Skin of body (tissue), 2 donors: ENCODE results near the gene PLEKHG4B. TPM values are rescaled to one million over a fixed set of nuclear protein-coding genes. Genes with fewer than 3 reads are reported as not detected.
A peak's percentile ranks its signal among the peaks of the same experiment; 100 is the strongest.
"Not testable (repeated sequence)": the region's sequence is repeated elsewhere in the genome, so short reads cannot be mapped to it uniquely, and the experiment has no call there.

Experiments used
- DNase-seq: peaks from one replicate; lab custom pipeline; 2025; lab: John Stamatoyannopoulos, UW
- total RNA-seq: library from RNA; depleted of rRNA; stranded (reverse); fragments of >200 nt; gene quantifications from one replicate; pipeline ENCODE4 v1.2.3, GENCODE V29; 2014

Gene PLEKHG4B, protein sequence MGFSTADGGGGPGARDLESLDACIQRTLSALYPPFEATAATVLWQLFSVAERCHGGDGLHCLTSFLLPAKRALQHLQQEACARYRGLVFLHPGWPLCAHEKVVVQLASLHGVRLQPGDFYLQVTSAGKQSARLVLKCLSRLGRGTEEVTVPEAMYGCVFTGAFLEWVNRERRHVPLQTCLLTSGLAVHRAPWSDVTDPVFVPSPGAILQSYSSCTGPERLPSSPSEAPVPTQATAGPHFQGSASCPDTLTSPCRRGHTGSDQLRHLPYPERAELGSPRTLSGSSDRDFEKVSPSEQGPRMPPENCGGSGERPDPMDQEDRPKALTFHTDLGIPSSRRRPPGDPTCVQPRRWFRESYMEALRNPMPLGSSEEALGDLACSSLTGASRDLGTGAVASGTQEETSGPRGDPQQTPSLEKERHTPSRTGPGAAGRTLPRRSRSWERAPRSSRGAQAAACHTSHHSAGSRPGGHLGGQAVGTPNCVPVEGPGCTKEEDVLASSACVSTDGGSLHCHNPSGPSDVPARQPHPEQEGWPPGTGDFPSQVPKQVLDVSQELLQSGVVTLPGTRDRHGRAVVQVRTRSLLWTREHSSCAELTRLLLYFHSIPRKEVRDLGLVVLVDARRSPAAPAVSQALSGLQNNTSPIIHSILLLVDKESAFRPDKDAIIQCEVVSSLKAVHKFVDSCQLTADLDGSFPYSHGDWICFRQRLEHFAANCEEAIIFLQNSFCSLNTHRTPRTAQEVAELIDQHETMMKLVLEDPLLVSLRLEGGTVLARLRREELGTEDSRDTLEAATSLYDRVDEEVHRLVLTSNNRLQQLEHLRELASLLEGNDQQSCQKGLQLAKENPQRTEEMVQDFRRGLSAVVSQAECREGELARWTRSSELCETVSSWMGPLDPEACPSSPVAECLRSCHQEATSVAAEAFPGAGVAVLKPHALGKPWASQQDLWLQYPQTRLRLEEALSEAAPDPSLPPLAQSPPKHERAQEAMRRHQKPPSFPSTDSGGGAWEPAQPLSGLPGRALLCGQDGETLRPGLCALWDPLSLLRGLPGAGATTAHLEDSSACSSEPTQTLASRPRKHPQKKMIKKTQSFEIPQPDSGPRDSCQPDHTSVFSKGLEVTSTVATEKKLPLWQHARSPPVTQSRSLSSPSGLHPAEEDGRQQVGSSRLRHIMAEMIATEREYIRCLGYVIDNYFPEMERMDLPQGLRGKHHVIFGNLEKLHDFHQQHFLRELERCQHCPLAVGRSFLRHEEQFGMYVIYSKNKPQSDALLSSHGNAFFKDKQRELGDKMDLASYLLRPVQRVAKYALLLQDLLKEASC (N-terminal part only)
- 6.0 TPM for total RNA-seq

GRCh38 chr5:91556-92263, at the start of gene PLEKHG4B:
TSS of gene PLEKHG4B (plus strand) at chr5:92168. CDS start at chr5:92232, 64 bp downstream.
- no peak for DNase-seq

DNA sequence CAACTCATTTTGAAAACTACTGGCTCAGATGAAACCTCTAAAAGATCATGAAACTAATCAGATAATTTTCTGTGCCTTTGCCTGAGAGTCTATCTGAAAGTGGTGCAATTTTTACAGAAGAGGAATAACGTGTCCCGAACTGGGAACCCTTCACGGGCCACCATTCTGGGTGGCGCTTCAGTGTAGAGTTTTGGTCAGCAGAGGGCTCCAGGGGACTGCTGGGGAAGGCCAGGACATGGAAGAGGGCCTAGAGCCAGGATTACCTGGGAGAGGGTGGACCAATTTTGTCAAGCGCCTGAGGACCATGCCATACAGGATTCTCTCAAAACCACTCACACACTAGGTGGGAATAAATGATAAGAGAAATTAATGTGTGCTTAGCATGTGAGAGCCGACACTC, 49.7 kb upstream of the PLEKHG4B start:
- DNase-seq, result no peak

DNA sequence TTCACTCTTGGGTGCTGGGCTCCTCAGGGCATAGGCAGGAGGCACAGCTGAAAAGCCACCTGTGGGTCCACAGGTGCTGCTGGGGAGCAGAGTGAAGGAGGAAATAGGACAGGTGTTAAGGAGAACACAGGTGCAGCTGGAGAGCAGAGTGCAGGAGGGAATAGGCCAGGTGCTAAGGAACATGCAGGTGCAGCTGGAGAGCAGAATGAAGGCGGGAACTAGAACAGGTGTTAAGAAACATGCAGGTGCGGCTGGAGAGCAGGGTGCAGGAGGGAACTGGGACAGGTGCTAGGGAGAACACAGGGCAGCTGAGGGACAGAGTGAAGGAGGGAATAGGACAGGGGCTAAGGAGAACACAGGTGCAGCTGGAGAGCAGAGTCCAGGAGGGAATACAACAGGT, 43.8 kb upstream of the PLEKHG4B start:
- no peak for DNase-seq

- not testable (repeated sequence) for DNase-seq
These were observed 42.4 kb upstream of the PLEKHG4B start for GRCh38 chr5:49530-49929.

DNA sequence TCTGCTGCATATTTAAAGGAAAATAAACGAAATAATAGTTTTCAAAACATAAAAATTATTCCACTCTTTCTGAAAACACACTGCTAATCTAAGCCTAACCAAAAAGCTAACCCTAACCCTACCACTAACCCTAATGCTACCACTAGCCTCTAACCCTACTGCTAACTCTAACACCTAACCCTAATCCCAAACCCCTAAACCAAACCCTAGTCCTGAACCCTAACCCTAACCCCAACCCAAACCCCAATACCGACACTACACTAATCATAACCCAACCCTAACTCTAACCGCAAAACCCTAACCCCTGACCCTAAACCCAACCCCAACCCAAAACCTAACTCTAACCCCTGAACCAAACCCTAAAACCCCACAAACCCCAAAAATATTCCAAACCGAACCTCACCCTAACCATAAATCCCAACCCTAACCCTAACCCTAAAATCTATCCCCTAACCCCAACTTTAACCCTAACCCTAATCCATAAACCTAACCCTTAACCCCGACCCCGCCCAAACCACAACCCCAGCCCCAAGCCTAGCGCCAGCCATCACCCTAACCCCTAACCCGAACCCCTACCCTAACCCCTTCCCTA, 41.9 kb upstream of the PLEKHG4B start:
- DNase-seq, result no peak

- DNase-seq, result no peak
These were observed 41.1 kb upstream of the PLEKHG4B start for GRCh38 chr5:50724-51499.

- no peak for DNase-seq
These were observed 40.5 kb upstream of the PLEKHG4B start for GRCh38 chr5:51500-51823.

- DNase-seq, result no peak
These were observed 38.4 kb upstream of the PLEKHG4B start for GRCh38 chr5:53381-54174.

DNA sequence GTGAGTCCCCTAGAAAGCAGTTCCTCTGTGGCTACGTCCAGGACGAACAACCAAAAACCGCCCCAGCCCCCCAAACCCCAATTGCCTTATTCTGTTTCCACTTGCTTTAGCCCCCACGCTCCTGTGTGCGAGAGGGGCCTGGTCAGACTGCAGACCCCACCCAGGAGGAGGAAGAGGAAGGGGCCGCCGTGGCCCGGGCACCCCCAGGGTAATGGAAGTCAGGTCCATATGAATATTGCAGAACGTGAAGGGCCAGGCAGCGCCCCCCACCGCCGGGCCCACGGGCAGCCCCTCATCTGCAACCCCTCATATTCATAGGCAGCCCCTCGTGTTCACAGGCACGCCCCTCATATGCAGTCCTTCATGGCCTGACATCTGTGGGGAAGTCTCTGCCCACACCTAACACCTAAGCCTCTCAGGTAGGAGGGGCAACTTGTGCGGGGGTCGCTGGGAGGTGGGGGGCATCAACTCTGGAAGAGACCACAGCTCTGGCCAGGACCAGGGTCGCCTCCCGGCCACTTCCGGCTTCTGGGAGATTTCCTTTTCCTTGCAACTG, 37.7 kb upstream of the PLEKHG4B start:
- DNase-seq, result no peak

- no peak for DNase-seq
These were observed 36.9 kb upstream of the PLEKHG4B start for GRCh38 chr5:54876-55569.

- no peak for DNase-seq
These were observed 35.2 kb upstream of the PLEKHG4B start for GRCh38 chr5:56561-57290.

- not testable (repeated sequence) for DNase-seq
These were observed 31.7 kb upstream of the PLEKHG4B start for GRCh38 chr5:60250-60649.

- DNase-seq, result peak; percentile 80
These were observed 21.5 kb upstream of the PLEKHG4B start for GRCh38 chr5:70440-70839.

DNA sequence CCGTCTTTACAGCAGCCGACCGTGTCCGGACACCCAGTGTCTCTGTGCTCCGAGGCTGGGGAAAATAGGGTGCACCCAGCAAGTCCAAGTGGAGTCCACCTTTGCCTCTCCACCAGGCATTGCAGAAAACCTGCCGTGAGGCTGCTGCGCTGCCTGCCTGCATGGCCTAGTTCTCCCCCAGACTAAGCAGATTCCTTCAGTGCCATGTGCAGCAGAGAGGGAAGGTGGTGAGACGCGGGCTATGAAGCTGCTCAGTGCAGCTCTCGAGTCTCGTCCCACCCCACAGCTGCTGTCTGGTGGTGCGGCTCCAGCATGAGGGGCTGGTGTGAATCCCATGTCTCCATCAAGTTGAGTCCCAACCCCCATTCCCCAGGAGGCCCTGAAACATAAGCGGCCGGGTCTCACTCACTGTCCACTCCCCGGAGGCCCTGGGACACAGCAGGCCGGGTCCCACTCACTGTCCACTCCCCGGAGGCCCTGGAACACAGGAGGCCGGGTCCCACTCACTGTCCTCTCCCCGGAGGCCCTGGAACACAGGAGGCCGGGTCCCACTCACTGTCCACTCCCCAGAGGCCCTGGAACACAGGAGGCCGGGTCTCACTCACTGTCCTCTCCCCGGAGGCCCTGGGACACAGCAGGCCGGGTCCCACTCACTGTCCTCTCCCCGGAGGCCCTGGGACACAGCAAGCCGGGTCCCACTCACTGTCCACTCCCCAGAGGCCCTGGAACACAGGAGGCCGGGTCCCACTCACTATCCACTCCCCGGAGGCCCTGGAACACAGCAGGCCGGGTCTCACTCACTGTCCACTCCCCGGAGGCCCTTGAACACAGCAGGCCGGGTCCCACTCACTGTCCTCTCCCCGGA, 19.4 kb upstream of the PLEKHG4B start:
- DNase-seq, result not testable (repeated sequence)

- DNase-seq, result not testable (repeated sequence)
These were observed 18.9 kb upstream of the PLEKHG4B start for GRCh38 chr5:73181-73447.

DNA sequence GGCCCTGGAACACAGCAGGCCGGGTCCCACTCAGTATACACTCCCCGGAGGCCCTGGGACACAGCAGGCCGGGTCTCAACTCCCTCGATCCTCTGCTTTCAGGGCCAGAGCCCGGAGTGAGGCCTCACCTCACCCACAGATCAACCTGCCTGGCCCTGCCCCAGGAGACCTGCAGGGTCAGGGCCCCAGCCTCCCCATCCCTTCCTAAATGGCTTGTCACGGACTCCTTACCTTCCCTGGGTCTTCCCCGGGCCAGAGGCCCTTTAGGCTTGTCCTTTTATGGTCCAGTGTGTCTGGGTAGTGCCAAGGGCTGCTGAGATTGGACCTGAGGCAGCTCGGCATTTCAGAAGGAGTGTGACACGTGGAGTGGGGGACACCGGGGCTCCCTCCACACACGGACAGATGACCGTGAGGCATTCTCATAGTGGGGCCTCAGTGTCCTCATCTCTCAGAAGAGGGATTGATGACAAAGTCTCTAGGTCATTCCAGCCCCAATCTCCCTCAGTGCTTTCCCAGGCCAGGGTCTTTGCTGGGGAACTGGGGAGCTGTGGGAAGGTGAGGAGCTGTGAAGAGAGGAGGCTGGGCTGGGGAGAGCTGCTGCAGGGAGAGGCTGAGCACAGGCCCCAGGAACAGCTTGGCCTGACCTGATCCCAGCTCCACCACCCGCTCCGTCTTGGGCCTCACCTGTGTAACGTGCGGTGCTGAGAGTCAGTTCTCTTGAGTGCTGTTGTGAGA, 18.0 kb upstream of the PLEKHG4B start:
- DNase-seq, result no peak
